OCI-LY1 (cell line): ENCODE results near the gene BCL2L12.

Experiments
- H2AFZ ChIP-seq: fragments of 200-600 bp; sonication (generic), shearing (Covaris generic); 2 replicates; pipeline ENCODE4 v1.6.0; 2014; ENCODE audit warnings: antibody characterized with exemption, mild to moderate bottlenecking, low read length
- H3F3A ChIP-seq: fragments of 200-600 bp; sonication (generic), shearing (Covaris generic); 2 replicates; pipeline ENCODE4 v1.6.0; 2014; ENCODE audit warnings: mild to moderate bottlenecking, antibody characterized with exemption, low read length, moderate library complexity; ENCODE audit not compliant: insufficient read depth
- H3K27ac ChIP-seq: fragments of 200-600 bp; sonication (generic); 2 replicates; pipeline ENCODE4 v1.5.1; 2014; ENCODE audit warnings: low read length, mixed run types, mild to moderate bottlenecking, low read depth; ENCODE audit not compliant: poor library complexity, severe bottlenecking
- H3K27me3 ChIP-seq: fragments of 200-600 bp; sonication (generic); 2 replicates; pipeline ENCODE4 v1.6.0; 2014; ENCODE audit warnings: antibody characterized with exemption, mild to moderate bottlenecking, low read length, moderate library complexity; ENCODE audit not compliant: insufficient read depth
- H3K36me3 ChIP-seq: fragments of 200-600 bp; sonication (generic); 2 replicates; pipeline ENCODE4 v1.6.1; 2014; ENCODE audit warnings: mild to moderate bottlenecking, antibody characterized with exemption, low read length, moderate library complexity, mixed read lengths; ENCODE audit not compliant: insufficient read depth
- H3K4me1 ChIP-seq: fragments of 200-600 bp; sonication (generic); 2 replicates; pipeline ENCODE4 v1.5.1; 2014; ENCODE audit warnings: mild to moderate bottlenecking, low read length, moderate library complexity; ENCODE audit not compliant: insufficient read depth, severe bottlenecking
- H3K4me2 ChIP-seq: fragments of 200-600 bp; sonication (generic), shearing (Covaris generic); 2 replicates; pipeline ENCODE4 v1.6.1; 2014; ENCODE audit warnings: low read length
- H3K4me3 ChIP-seq: fragments of 200-600 bp; sonication (generic); 2 replicates; pipeline ENCODE4 v1.5.1; 2014; ENCODE audit warnings: low read length, low read depth, mild to moderate bottlenecking, mixed read lengths; ENCODE audit not compliant: poor library complexity, severe bottlenecking
- H3K79me2 ChIP-seq: fragments of 200-600 bp; shearing (Covaris generic); 2 replicates; pipeline ENCODE4 v1.6.1; 2016; ENCODE audit warnings: mixed run types, low read length, mixed read lengths; ENCODE audit not compliant: insufficient read depth
- H3K9ac ChIP-seq: fragments of 200-600 bp; sonication (generic), shearing (Covaris generic); 2 replicates; pipeline ENCODE4 v1.6.1; 2014; ENCODE audit warnings: mild to moderate bottlenecking, low read length, mixed read lengths
- H3K9me2 ChIP-seq: fragments of 200-600 bp; sonication (generic), shearing (Covaris generic); 2 replicates; pipeline ENCODE4 v1.6.1; 2014; ENCODE audit warnings: low read depth, mild to moderate bottlenecking, low read length, mixed read lengths
- H3K9me3 ChIP-seq: fragments of 200-600 bp; shearing (Covaris generic); 2 replicates; pipeline ENCODE4 v1.6.1; 2014; ENCODE audit warnings: low read length, mixed read lengths
- H4K20me1 ChIP-seq: fragments of 200-600 bp; sonication (generic), shearing (Covaris generic); 2 replicates; pipeline ENCODE4 v1.6.0; 2016; ENCODE audit warnings: mild to moderate bottlenecking, low read length; ENCODE audit not compliant: insufficient read depth
- EZH2 ChIP-seq: fragments of 200-600 bp; sonication (generic), shearing (Covaris generic); IDR thresholded peaks from 2 replicates; pipeline ENCODE4 v1.8.0; 2017; ENCODE audit warnings: borderline replicate concordance, mixed run types, mild to moderate bottlenecking, antibody characterized with exemption, low read length, moderate library complexity, mixed read lengths
- TF ChIP-seq, protein P1 (sequence below): fragments of 200-600 bp; sonication (generic), shearing (Covaris generic); IDR thresholded peaks from 2 replicates; pipeline ENCODE4 v1.5.1; 2017; ENCODE audit warnings: mild to moderate bottlenecking, antibody characterized with exemption, low read length, moderate library complexity, mixed read lengths

The BCL2L12 gene

DNA sequence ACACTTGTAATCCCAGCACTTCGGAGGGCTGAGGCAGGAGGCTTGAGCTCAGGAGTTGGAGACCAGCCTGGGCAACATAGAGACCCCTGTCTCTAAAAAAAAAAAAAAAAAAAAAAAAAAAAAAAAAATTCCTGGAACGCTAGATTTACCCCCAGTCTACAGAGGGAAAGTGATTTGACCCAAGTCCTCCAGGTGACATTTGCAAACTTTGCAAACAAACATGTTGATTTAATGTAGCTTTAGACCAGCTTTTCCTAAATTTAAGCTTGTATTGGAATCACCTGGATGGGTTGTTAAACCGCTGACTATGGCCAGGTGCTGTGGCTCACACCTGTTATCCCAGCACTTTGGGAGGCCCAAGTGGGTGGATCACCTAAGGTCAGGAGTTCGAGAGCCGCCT is 33.6 kb downstream of the BCL2L12 start:
- Histone ChIP-seq H3K9ac (no peak overlapping the region), H3K4me1 (no peaks in the 10 kb centered on the region), H3K4me3 (no peak overlapping the region), H4K20me1 (no peaks in the 10 kb centered on the region), H2AFZ (no peak overlapping the region), H3K27ac (no peak overlapping the region), H3K27me3 (no peaks in the 10 kb centered on the region), H3K36me3 (no peaks in the 10 kb centered on the region), H3K9me3 (no peaks in the 10 kb centered on the region), H3K4me2 (no peak overlapping the region), H3F3A (no peaks in the 10 kb centered on the region), H3K9me2 (no peaks in the 10 kb centered on the region), H3K79me2 (no peaks in the 10 kb centered on the region)
- no peak for TF ChIP-seq EZH2
- TF ChIP-seq, protein P1, sequence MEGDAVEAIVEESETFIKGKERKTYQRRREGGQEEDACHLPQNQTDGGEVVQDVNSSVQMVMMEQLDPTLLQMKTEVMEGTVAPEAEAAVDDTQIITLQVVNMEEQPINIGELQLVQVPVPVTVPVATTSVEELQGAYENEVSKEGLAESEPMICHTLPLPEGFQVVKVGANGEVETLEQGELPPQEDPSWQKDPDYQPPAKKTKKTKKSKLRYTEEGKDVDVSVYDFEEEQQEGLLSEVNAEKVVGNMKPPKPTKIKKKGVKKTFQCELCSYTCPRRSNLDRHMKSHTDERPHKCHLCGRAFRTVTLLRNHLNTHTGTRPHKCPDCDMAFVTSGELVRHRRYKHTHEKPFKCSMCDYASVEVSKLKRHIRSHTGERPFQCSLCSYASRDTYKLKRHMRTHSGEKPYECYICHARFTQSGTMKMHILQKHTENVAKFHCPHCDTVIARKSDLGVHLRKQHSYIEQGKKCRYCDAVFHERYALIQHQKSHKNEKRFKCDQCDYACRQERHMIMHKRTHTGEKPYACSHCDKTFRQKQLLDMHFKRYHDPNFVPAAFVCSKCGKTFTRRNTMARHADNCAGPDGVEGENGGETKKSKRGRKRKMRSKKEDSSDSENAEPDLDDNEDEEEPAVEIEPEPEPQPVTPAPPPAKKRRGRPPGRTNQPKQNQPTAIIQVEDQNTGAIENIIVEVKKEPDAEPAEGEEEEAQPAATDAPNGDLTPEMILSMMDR: no peak

DNA sequence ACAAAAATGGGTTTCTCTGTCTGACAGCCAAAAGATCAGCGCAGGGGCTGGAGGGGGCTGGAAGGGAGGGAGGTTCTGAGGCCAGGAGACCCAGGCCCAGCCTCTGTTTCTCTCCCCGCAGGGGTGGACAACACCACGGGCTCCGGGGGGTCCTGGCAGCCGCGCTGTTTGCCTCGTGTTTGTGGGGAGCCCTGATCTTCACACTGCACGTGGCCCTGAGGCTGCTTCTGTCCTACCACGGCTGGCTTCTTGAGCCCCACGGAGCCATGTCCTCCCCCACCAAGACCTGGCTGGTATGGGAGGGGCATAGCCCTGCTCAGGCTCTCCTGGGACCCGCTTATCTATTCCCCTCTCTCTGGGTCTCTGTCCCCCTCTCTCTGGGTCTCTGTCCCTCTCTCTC is 34.8 kb downstream of the BCL2L12 start:
- Histone ChIP-seq H3K4me3 (no peak overlapping the region), H3F3A (no peaks in the 10 kb centered on the region), H3K36me3 (no peaks in the 10 kb centered on the region), H3K4me1 (no peaks in the 10 kb centered on the region), H3K9ac (no peak overlapping the region), H3K79me2 (no peaks in the 10 kb centered on the region), H3K9me2 (no peaks in the 10 kb centered on the region), H3K9me3 (no peaks in the 10 kb centered on the region), H3K27me3 (no peaks in the 10 kb centered on the region), H3K27ac (no peak overlapping the region), H2AFZ (no peak overlapping the region), H3K4me2 (no peak overlapping the region), H4K20me1 (no peaks in the 10 kb centered on the region)
- TF ChIP-seq EZH2: no peak
- TF ChIP-seq, protein P1: no peak

DNA sequence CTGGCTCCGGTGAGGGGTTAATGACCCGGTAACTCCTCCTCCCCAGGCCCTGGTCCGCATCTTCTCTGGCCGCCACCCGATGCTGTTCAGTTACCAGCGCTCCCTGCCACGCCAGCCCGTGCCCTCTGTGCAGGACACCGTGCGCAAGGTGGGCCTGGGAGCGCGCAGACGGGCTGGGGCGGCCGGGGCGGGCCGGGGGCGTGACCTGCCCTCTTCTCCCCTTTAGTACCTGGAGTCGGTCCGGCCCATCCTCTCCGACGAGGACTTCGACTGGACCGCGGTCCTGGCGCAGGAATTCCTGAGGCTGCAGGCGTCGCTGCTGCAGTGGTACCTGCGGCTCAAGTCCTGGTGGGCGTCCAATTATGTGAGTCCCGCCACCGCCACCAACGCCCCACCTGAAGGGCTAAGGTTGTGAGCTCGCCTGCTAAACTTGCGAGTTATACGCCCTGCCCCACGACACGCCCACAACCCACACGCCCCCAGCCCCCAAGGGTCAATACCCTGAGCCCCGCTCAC is 35.6 kb downstream of the BCL2L12 start:
- TF ChIP-seq, protein P1: no peak
- TF ChIP-seq EZH2: no peak
- H3K27me3 ChIP-seq: no peaks in the 10 kb centered on the region; the same call in 1 of the 2 replicates
- H3K4me1 ChIP-seq: no peaks in the 10 kb centered on the region
- H3K27ac ChIP-seq: no peak overlapping the region
- H3K9me2 ChIP-seq: no peaks in the 10 kb centered on the region
- no peaks in the 10 kb centered on the region for H3K79me2 ChIP-seq
- no peak overlapping the region for H3K4me3 ChIP-seq
- no peaks in the 10 kb centered on the region for H4K20me1 ChIP-seq
- H3K36me3 ChIP-seq: no peaks in the 10 kb centered on the region
- no peak overlapping the region for H2AFZ ChIP-seq
- no peak overlapping the region for H3K9ac ChIP-seq
- H3F3A ChIP-seq: no peaks in the 10 kb centered on the region
- no peak overlapping the region for H3K4me2 ChIP-seq
- no peaks in the 10 kb centered on the region for H3K9me3 ChIP-seq
